IMR-90 (cell line): Measurements from ENCODE around the gene UMODL1. TPM values are rescaled to one million over a fixed set of nuclear protein-coding genes. Genes with fewer than 3 reads are reported as not detected.

ENCODE experiments used
- ATAC-seq: fragments of 200-7000 bp; cut with Tn5 transposase; 2 replicates; pipeline ENCODE4 v1.9.1; 2020; ENCODE audit warnings: low read depth, mild to moderate bottlenecking, moderate library complexity
- BruUV-seq: library from RNA; stranded (reverse); fragments of 400-500 nt; replicated peaks from 2 replicates; lab custom pipeline; 2021; lab: Mats Ljungman, UMichigan
- CTCF ChIA-PET: fragments of 300-600 bp; formaldehyde crosslinking; extraction: SDS; loops from one replicate; lab custom pipeline; 2021; ENCODE audit warnings: antibody characterized with exemption; lab: Yijun Ruan, JAX
- POLR2A ChIA-PET: fragments of 300-600 bp; sonication (Branson Sonifier 250); formaldehyde crosslinking; loops from one replicate; lab custom pipeline; 2022; ENCODE audit warnings: antibody characterized with exemption; ENCODE audit not compliant: unreplicated experiment; lab: Charles Lee
- DNase-seq: peaks from one replicate; pipeline ENCODE4 v3.0.0; 2013
- H2AFZ ChIP-seq: replicated peaks from 2 replicates; pipeline ENCODE3; 2013; ENCODE audit warnings: low read length, mild to moderate bottlenecking; ENCODE audit not compliant: poor library complexity
- H2AK5ac ChIP-seq: 2 replicates; pipeline ENCODE4 v1.6.1; 2013; ENCODE audit warnings: low read depth, low read length, inconsistent platforms
- H2AK9ac ChIP-seq: replicated peaks from 2 replicates; pipeline ENCODE3; 2013; ENCODE audit warnings: mild to moderate bottlenecking, low read depth, low read length, moderate library complexity; ENCODE audit not compliant: poor library complexity
- H2BK120ac ChIP-seq: 2 replicates; pipeline ENCODE4 v1.6.1; 2013; ENCODE audit warnings: low read depth, low read length, inconsistent platforms
- H2BK15ac ChIP-seq: 3 replicates; pipeline ENCODE4 v1.6.1; 2013; ENCODE audit warnings: low read depth, low read length, inconsistent platforms
- H2BK20ac ChIP-seq: 2 replicates; pipeline ENCODE4 v1.6.1; 2013; ENCODE audit warnings: low read depth, mild to moderate bottlenecking, inconsistent platforms, low read length, moderate library complexity
- H2BK5ac ChIP-seq: 2 replicates; pipeline ENCODE4 v1.6.1; 2013; ENCODE audit warnings: mild to moderate bottlenecking, low read depth, low read length, inconsistent platforms; ENCODE audit not compliant: poor library complexity, severe bottlenecking
- H3K14ac ChIP-seq: replicated peaks from 2 replicates; pipeline ENCODE4 v1.6.1; 2013; ENCODE audit warnings: low read depth, low read length, inconsistent platforms
- H3K18ac ChIP-seq: 2 replicates; pipeline ENCODE4 v1.6.1; 2013; ENCODE audit warnings: low read depth, low read length, control low read depth
- H3K23ac ChIP-seq: 2 replicates; pipeline ENCODE4 v1.6.1; 2013; ENCODE audit warnings: low read depth, low read length, inconsistent platforms
- H3K27ac ChIP-seq: 2 replicates; pipeline ENCODE4 v1.5.1; 2013; ENCODE audit warnings: mild to moderate bottlenecking, control low read depth, low read length; ENCODE audit not compliant: insufficient read depth
- H3K27me3 ChIP-seq: 2 replicates; pipeline ENCODE4 v1.6.1; 2013; ENCODE audit warnings: low read length; ENCODE audit not compliant: control insufficient read depth, insufficient read depth
- H3K36me3 ChIP-seq: 2 replicates; pipeline ENCODE4 v1.6.1; 2013; ENCODE audit warnings: low read length, mixed read lengths; ENCODE audit not compliant: control insufficient read depth, insufficient read depth
- H3K4ac ChIP-seq: 2 replicates; pipeline ENCODE4 v1.6.1; 2013; ENCODE audit warnings: low read depth, low read length, inconsistent platforms
- H3K4me1 ChIP-seq: 2 replicates; pipeline ENCODE4 v1.6.1; 2013; ENCODE audit warnings: low read length, mixed read lengths; ENCODE audit not compliant: control insufficient read depth, insufficient read depth
- H3K4me2 ChIP-seq: 2 replicates; pipeline ENCODE4 v1.6.1; 2013; ENCODE audit warnings: low read depth, mild to moderate bottlenecking, control low read depth, low read length, moderate library complexity
- H3K4me3 ChIP-seq: 2 replicates; pipeline ENCODE4 v1.5.1; 2013; ENCODE audit warnings: low read depth, mild to moderate bottlenecking, control low read depth, low read length, moderate library complexity; ENCODE audit not compliant: insufficient read depth
- H3K56ac ChIP-seq: 2 replicates; pipeline ENCODE4 v1.6.1; 2013; ENCODE audit warnings: low read length, inconsistent platforms; ENCODE audit not compliant: insufficient read depth; ENCODE audit errors: extremely low read depth
- H3K79me1 ChIP-seq, 2 experiments: 2 replicates each; pipeline ENCODE4 v1.6.1; 2013; ENCODE audit warnings: low read length in 2 of 2, inconsistent platforms in 1 of 2, low read depth in 1 of 2
- H3K9ac ChIP-seq: 2 replicates; pipeline ENCODE4 v1.6.1; 2013; ENCODE audit warnings: low read depth, low read length, control low read depth
- H3K9me1 ChIP-seq: 2 replicates; pipeline ENCODE4 v1.6.1; 2013; ENCODE audit warnings: low read length, inconsistent platforms; ENCODE audit not compliant: insufficient read depth
- H3K9me3 ChIP-seq: 2 replicates; pipeline ENCODE4 v1.6.1; 2013; ENCODE audit warnings: low read length; ENCODE audit not compliant: control insufficient read depth, insufficient read depth
- H4K20me1 ChIP-seq: 2 replicates; pipeline ENCODE4 v1.6.1; 2013; ENCODE audit warnings: low read length, inconsistent platforms; ENCODE audit not compliant: insufficient read depth
- H4K5ac ChIP-seq: 2 replicates; pipeline ENCODE4 v1.6.1; 2013; ENCODE audit warnings: mild to moderate bottlenecking, low read depth, low read length, control low read depth
- H4K8ac ChIP-seq, 2 experiments: 2 replicates each; pipeline ENCODE4 v1.6.1; 2013; ENCODE audit warnings: low read depth in 2 of 2, low read length in 2 of 2, control low read depth in 1 of 2, inconsistent platforms in 1 of 2
- H4K91ac ChIP-seq: 2 replicates; pipeline ENCODE4 v1.6.1; 2013; ENCODE audit warnings: low read depth, low read length, inconsistent platforms; ENCODE audit not compliant: insufficient read depth
- BHLHE40 ChIP-seq: fragments of 150-350 bp; IDR thresholded peaks from 2 replicates; pipeline ENCODE4 v1.6.1; 2016; ENCODE audit warnings: mild to moderate bottlenecking, low read depth, low read length
- CEBPB ChIP-seq: IDR thresholded peaks from 2 replicates; pipeline ENCODE4 v1.6.1; 2012; ENCODE audit warnings: low read depth, low read length, improper control_type of control experiment
- FOS ChIP-seq: fragments of 150-350 bp; IDR thresholded peaks from 2 replicates; pipeline ENCODE4 v1.6.1; 2016; ENCODE audit warnings: low read depth, low read length
- MAFK ChIP-seq: IDR thresholded peaks from 2 replicates; pipeline ENCODE4 v1.6.1; 2012; ENCODE audit warnings: low read depth, low read length, improper control_type of control experiment
- MXI1 ChIP-seq: IDR thresholded peaks from 2 replicates; pipeline ENCODE4 v1.6.1; 2012; ENCODE audit warnings: low read depth, mild to moderate bottlenecking, low read length, moderate library complexity, borderline replicate concordance
- NFE2L2 ChIP-seq: fragments of 150-350 bp; IDR thresholded peaks from 2 replicates; pipeline ENCODE4 v1.6.1; 2016; ENCODE audit warnings: low read depth, mild to moderate bottlenecking, low read length
- POLR2A ChIP-seq: IDR thresholded peaks from 2 replicates; pipeline ENCODE4 v1.6.1; 2012; ENCODE audit warnings: mild to moderate bottlenecking, low read depth, low read length
- SMC3 ChIP-seq: fragments of 150-350 bp; IDR thresholded peaks from 2 replicates; pipeline ENCODE4 v1.6.1; 2016; ENCODE audit warnings: low read depth, mild to moderate bottlenecking, antibody characterized with exemption, low read length, moderate library complexity
- WGBS, 2 experiments: methylation state at CpG; one replicate each; pipeline versions ENCODE4 v1.1.5 to v1.1.7; 2013; ENCODE audit warnings: missing lambda C conversion rate in 2 of 2; ENCODE audit not compliant: insufficient read length in 1 of 2; ENCODE audit errors: extremely low coverage in 2 of 2; 5-methylcytosine and 5-hydroxymethylcytosine counted together
- dilution Hi-C: fragments of 300-500 bp; cut with HindIII; formaldehyde crosslinking; loops from one replicate; pipeline ENCODE4 v1.14.3; 2018; ENCODE audit warnings: low sequenced_read_pairs; ENCODE audit not compliant: unreplicated experiment
- in situ Hi-C: fragments of 300-500 bp; cut with MboI; formaldehyde crosslinking; loops from 3 replicates; pipeline ENCODE4 v1.14.3; 2019; ENCODE audit warnings: low sequenced_read_pairs, inconsistent platforms, mixed read lengths
- intact Hi-C: fragments of 100-400 bp; cut with micrococcal nuclease; formaldehyde crosslinking; loops from 2 replicates; pipeline ENCODE4 v1.10.0; 2022
- polyA plus RNA-seq, 3 experiments: library from polyadenylated mRNA; depleted of rRNA; stranded (reverse); fragments of >200 nt; gene quantifications; 2 replicates each; pipeline ENCODE4 v1.2.3, GENCODE V29; 2012; ENCODE audit warnings: low replicate concordance in 1 of 3
- total RNA-seq: library from RNA; depleted of rRNA; stranded (reverse); fragments of >200 nt; gene quantifications from 2 replicates; pipeline ENCODE4 v1.2.3, GENCODE V29; 2012

Gene UMODL1
- total and polyA plus RNA-seq, 2 of the 4 experiments (the other 2 are of a cell fraction): 0.02 TPM; not detected in 1

DNA sequence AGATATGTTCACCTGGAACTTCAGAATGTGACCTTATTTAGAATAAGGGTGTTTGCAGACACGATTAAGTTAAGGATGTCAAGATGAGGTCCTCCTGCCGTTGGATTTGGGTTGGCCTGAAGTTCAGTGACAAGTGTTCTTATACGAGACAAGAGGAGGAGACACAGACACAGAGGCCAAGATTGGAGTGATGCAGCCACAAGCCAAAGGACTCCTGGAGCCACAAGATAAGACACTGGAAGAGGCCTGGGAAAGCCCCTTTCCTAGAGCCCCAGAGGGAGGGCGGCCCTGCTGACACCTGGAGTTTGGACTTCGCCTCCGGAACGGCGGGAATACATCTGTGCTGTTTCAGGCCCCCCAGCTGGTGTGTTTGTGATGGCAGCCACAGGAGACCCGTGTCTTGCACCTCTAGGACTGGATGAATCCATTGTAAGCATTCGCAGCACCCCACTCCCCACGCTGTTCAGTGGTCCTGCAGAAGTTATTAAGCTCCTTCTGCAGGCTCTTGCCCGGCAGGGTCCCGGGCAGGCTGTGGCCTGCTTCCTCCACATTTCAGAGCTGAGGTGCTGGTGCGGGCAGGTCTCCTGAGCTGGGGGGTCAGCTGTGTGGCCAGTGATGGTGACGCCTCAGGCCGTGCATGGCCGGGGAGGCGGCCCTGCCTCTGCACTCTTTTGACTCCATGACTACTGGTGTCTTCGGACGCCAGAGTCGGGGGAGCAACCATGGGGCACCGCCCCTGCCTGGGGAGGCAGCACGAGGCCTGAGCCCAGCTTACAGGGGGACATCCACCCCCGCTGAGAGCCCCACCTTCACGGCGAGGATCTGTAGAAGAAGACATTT, 34.6 kb downstream of the UMODL1 start:
- Histone ChIP-seq H3K56ac (no peak overlapping the region), H4K20me1 (no peaks in the 10 kb centered on the region), H4K5ac (no peak overlapping the region), H2BK20ac (no peak overlapping the region), H2BK5ac (no peak overlapping the region), H2AK9ac (no peak overlapping the region), H3K4ac (no peak overlapping the region; the same call in 1 of the 2 replicates), H4K8ac (no peak overlapping the region), H2BK15ac (no peak overlapping the region), H4K91ac (peak overlapping the region; percentile 11; the same call in 1 of the 2 replicates), H3K9me1 (no peaks in the 10 kb centered on the region), H2BK120ac (no peak overlapping the region), H3K79me1 (no peaks in the 10 kb centered on the region), H3K18ac (no peak overlapping the region), H3K9me3 (no peaks in the 10 kb centered on the region), H2AK5ac (peak overlapping the region; percentile 0; the same call in 1 of the 2 replicates), H3K14ac (no peak overlapping the region), H2AFZ (no peak overlapping the region), H3K23ac (no peak overlapping the region), H3K9ac (no peak overlapping the region), H3K36me3 (no peaks in the 10 kb centered on the region), H3K4me2 (no peak overlapping the region), H3K4me1 (peaks cover 2% of the 10 kb centered on the region; the same call in 1 of the 2 replicates), H3K4me3 (no peak overlapping the region), H3K27ac (no peak overlapping the region), H3K27me3 (no peaks in the 10 kb centered on the region)
- TF ChIP-seq POLR2A (no peak), CEBPB (no peak), MAFK (no peak), MXI1 (no peak), BHLHE40 (no peak), SMC3 (no peak), FOS (no peak), NFE2L2 (no peak)
- ATAC-seq (no peak), DNase-seq (no peak)
- in situ Hi-C loops (no loop called here), intact Hi-C loops (loop anchor here (2.0 kb wide), 1 partner anchor 289 kb away; no protein-coding TSS in a partner anchor), dilution Hi-C loops (no loop called here)
- 87% methylated on average over 18 of the region's 26 CpGs; no CpG with 5 or more reads in 1 of the 2 experiments for WGBS, 2 experiments
- no TSS peak for BruUV-seq
- POLR2A ChIA-PET: no interaction called here
- CTCF ChIA-PET: interaction anchor here (0.7 kb wide), 1 partner anchor 66 kb away, joined by 3 read pairs; no protein-coding TSS in a partner anchor
